Glutamatergic neuron (in vitro differentiated cells): ENCODE measurements around the gene CCNY. TPM values are rescaled to one million over a fixed set of nuclear protein-coding genes. Genes with fewer than 3 reads are reported as not detected.

ENCODE experiments used
- DNase-seq: peaks from one replicate; pipeline ENCODE4 v3.0.0; 2022
- H3K27ac Mint-ChIP-seq: one replicate; pipeline ENCODE4 v1.8.0; 2020; ENCODE audit warnings: mild to moderate bottlenecking, mixed read lengths, inconsistent platforms; ENCODE audit not compliant: unreplicated experiment
- H3K27me3 Mint-ChIP-seq: one replicate; pipeline ENCODE4 v1.8.0; 2020; ENCODE audit warnings: mild to moderate bottlenecking, moderate library complexity, mixed read lengths, inconsistent platforms; ENCODE audit not compliant: unreplicated experiment
- H3K36me3 Mint-ChIP-seq: one replicate; pipeline ENCODE4 v1.8.0; 2020; ENCODE audit warnings: mild to moderate bottlenecking, mixed read lengths, inconsistent platforms; ENCODE audit not compliant: unreplicated experiment
- H3K4me1 Mint-ChIP-seq: one replicate; pipeline ENCODE4 v1.8.0; 2020; ENCODE audit warnings: mild to moderate bottlenecking, low read depth, mixed read lengths, inconsistent platforms; ENCODE audit not compliant: unreplicated experiment
- H3K4me3 Mint-ChIP-seq: one replicate; pipeline ENCODE4 v1.8.0; 2020; ENCODE audit warnings: mild to moderate bottlenecking, mixed read lengths, inconsistent platforms; ENCODE audit not compliant: unreplicated experiment
- H3K9me3 Mint-ChIP-seq: one replicate; pipeline ENCODE4 v1.8.0; 2020; ENCODE audit warnings: mild to moderate bottlenecking, moderate library complexity, mixed read lengths, inconsistent platforms; ENCODE audit not compliant: unreplicated experiment
- total RNA-seq: library from RNA; stranded (reverse); fragmentation: NEBNext Ultra II Directional; extraction: Animal tissue kit (Norgen Biotek cat#: 25700); gene quantifications from one replicate; pipeline ENCODE4 v1.2.1, GENCODE V29; 2021; ENCODE audit not compliant: unreplicated experiment
- TF ChIP-seq, protein P1 (sequence below): fragments of 200-600 bp; sonication (generic); IDR thresholded peaks from one replicate; pipeline ENCODE4 v1.5.0; 2021; ENCODE audit not compliant: partially characterized antibody, unreplicated experiment

Gene CCNY
- total RNA-seq, 1 donor from 2014 or later = 219 TPM

- H3K27ac Mint-ChIP-seq = no peak overlapping the region
- H3K4me1 Mint-ChIP-seq = peaks cover 12% of the 10 kb centered on the region
- H3K27me3 Mint-ChIP-seq = peaks cover 11% of the 10 kb centered on the region
These were observed 238.6 kb downstream of the CCNY start for GRCh38 chr10:35574924-35575352.

GRCh38 chr10:35575640-35576039 lies 239.3 kb downstream of the CCNY start:
- H3K4me3 Mint-ChIP-seq = no peak overlapping the region
- H3K9me3 Mint-ChIP-seq = peaks cover 17% of the 10 kb centered on the region
- H3K27ac Mint-ChIP-seq = peak overlapping the region; percentile 1
- DNase-seq = no peak
- TF ChIP-seq, protein P1, sequence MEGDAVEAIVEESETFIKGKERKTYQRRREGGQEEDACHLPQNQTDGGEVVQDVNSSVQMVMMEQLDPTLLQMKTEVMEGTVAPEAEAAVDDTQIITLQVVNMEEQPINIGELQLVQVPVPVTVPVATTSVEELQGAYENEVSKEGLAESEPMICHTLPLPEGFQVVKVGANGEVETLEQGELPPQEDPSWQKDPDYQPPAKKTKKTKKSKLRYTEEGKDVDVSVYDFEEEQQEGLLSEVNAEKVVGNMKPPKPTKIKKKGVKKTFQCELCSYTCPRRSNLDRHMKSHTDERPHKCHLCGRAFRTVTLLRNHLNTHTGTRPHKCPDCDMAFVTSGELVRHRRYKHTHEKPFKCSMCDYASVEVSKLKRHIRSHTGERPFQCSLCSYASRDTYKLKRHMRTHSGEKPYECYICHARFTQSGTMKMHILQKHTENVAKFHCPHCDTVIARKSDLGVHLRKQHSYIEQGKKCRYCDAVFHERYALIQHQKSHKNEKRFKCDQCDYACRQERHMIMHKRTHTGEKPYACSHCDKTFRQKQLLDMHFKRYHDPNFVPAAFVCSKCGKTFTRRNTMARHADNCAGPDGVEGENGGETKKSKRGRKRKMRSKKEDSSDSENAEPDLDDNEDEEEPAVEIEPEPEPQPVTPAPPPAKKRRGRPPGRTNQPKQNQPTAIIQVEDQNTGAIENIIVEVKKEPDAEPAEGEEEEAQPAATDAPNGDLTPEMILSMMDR = no peak
- peaks cover 6% of the 10 kb centered on the region for H3K36me3 Mint-ChIP-seq
- peaks cover 12% of the 10 kb centered on the region for H3K4me1 Mint-ChIP-seq
- peaks cover 11% of the 10 kb centered on the region for H3K27me3 Mint-ChIP-seq

More at GRCh38 chr10:35574924-35575352, 238.6 kb downstream of the CCNY start:
- Mint-ChIP-seq H3K36me3 (peaks cover 6% of the 10 kb centered on the region), H3K4me3 (no peak overlapping the region), H3K9me3 (peaks cover 17% of the 10 kb centered on the region)
- TF ChIP-seq, protein P1 = peak; percentile 33
- no peak for DNase-seq

GRCh38 chr10:35576730-35577129 lies 240.4 kb downstream of the CCNY start:
- no peak overlapping the region for H3K27ac Mint-ChIP-seq
- peaks cover 11% of the 10 kb centered on the region for H3K27me3 Mint-ChIP-seq
- no peak overlapping the region for H3K4me3 Mint-ChIP-seq
- H3K9me3 Mint-ChIP-seq = peaks cover 17% of the 10 kb centered on the region
- TF ChIP-seq, protein P1 = no peak
- H3K4me1 Mint-ChIP-seq = peaks cover 12% of the 10 kb centered on the region
- peaks cover 6% of the 10 kb centered on the region for H3K36me3 Mint-ChIP-seq
- no peak for DNase-seq

- TF ChIP-seq, protein P1 = no peak
- H3K36me3 Mint-ChIP-seq = peaks cover 6% of the 10 kb centered on the region
- peaks cover 11% of the 10 kb centered on the region for H3K27me3 Mint-ChIP-seq
- no peak overlapping the region for H3K4me3 Mint-ChIP-seq
- H3K27ac Mint-ChIP-seq = peak overlapping the region; percentile 41
- peaks cover 12% of the 10 kb centered on the region for H3K4me1 Mint-ChIP-seq
- peaks cover 14% of the 10 kb centered on the region for H3K9me3 Mint-ChIP-seq
- no peak for DNase-seq
These were observed 241.8 kb downstream of the CCNY start for GRCh38 chr10:35577926-35578617.

- DNase-seq = no peak
- TF ChIP-seq, protein P1 = no peak
- Mint-ChIP-seq H3K36me3 (peaks cover 6% of the 10 kb centered on the region), H3K9me3 (peaks cover 14% of the 10 kb centered on the region), H3K27ac (no peak overlapping the region), H3K4me1 (peaks cover 12% of the 10 kb centered on the region), H3K27me3 (peaks cover 11% of the 10 kb centered on the region), H3K4me3 (no peak overlapping the region)
These were observed 242.3 kb downstream of the CCNY start for GRCh38 chr10:35578618-35578956.
